Measurements from ENCODE around the gene CARD19. TPM values are rescaled to one million over a fixed set of nuclear protein-coding genes. Genes with fewer than 3 reads are reported as not detected.
"Not testable (repeated sequence)": the region's sequence is repeated elsewhere in the genome, so short reads cannot be mapped to it uniquely, and the experiment has no call there.

The CARD19 gene
- total RNA-seq, 1 donor from 2014 or later, result 36.6 TPM

- ATAC-seq, result no peak
Measured at GRCh38 chr9:93134740-93135444, 38.9 kb downstream of the CARD19 start.

GRCh38 chr9:93136011-93136440, 40.0 kb downstream of the CARD19 start:
- DNase-seq (ENCODE audit: low spot score) (no peak), ATAC-seq (no peak)
- intact Hi-C loops (cut with DNase I), result no loop called here

More at GRCh38 chr9:93134740-93135444, 38.9 kb downstream of the CARD19 start:
- intact Hi-C loops (cut with DNase I), result no loop called here
- DNase-seq (ENCODE audit: low spot score), result no peak

GRCh38 chr9:93137362-93137761, 41.3 kb downstream of the CARD19 start:
- no peak for ATAC-seq
- DNase-seq (ENCODE audit: low spot score), result no peak
- intact Hi-C loops (cut with DNase I), result no loop called here

GRCh38 chr9:93138171-93138764, 42.3 kb downstream of the CARD19 start:
- DNase-seq (ENCODE audit: low spot score) (no peak), ATAC-seq (no peak)
- intact Hi-C loops (cut with DNase I), result no loop called here

GRCh38 chr9:93139365-93140182, 43.6 kb downstream of the CARD19 start:
- DNase-seq (ENCODE audit: low spot score) (no peak), ATAC-seq (no peak)
- intact Hi-C loops (cut with DNase I), result no loop called here

GRCh38 chr9:93141771-93142483, 45.9 kb downstream of the CARD19 start:
- intact Hi-C loops (cut with DNase I), result no loop called here
- DNase-seq (ENCODE audit: low spot score) (no peak), ATAC-seq (peak; percentile 60)

- ATAC-seq (peak; percentile 77), DNase-seq (ENCODE audit: low spot score) (no peak)
- intact Hi-C loops (cut with DNase I), result no loop called here
Measured at GRCh38 chr9:93143830-93144530, 48.0 kb downstream of the CARD19 start.

- DNase-seq (ENCODE audit: low spot score); ATAC-seq; intact Hi-C loops (cut with DNase I): not testable (repeated sequence)
Measured at GRCh38 chr9:93146696-93147095, 50.7 kb downstream of the CARD19 start.

GRCh38 chr9:93147632-93148031, 51.6 kb downstream of the CARD19 start:
- intact Hi-C loops (cut with DNase I), result no loop called here
- no peak for DNase-seq (ENCODE audit: low spot score)
- ATAC-seq, result no peak

- intact Hi-C loops (cut with DNase I), result no loop called here
- ATAC-seq, result no peak
Measured at GRCh38 chr9:93148721-93149120, 52.7 kb downstream of the CARD19 start.

GRCh38 chr9:93149361-93149760, 53.3 kb downstream of the CARD19 start:
- intact Hi-C loops (cut with DNase I), result no loop called here
- DNase-seq (ENCODE audit: low spot score) (no peak), ATAC-seq (no peak)

More at GRCh38 chr9:93148721-93149120, 52.7 kb downstream of the CARD19 start:
- no peak for DNase-seq (ENCODE audit: low spot score)

GRCh38 chr9:93151097-93151784, 55.2 kb downstream of the CARD19 start:
- ATAC-seq (no peak), DNase-seq (ENCODE audit: low spot score) (no peak)
- intact Hi-C loops (cut with DNase I), result no loop called here

- DNase-seq (ENCODE audit: low spot score), result no peak
- ATAC-seq, result no peak
- intact Hi-C loops (cut with DNase I), result no loop called here
Measured at GRCh38 chr9:93154293-93154903, 58.4 kb downstream of the CARD19 start.

GRCh38 chr9:93155716-93156474, 59.9 kb downstream of the CARD19 start:
- intact Hi-C loops (cut with DNase I), result no loop called here
- DNase-seq (ENCODE audit: low spot score) (no peak), ATAC-seq (no peak)

GRCh38 chr9:93156475-93157008, 60.5 kb downstream of the CARD19 start:
- DNase-seq (ENCODE audit: low spot score) (no peak), ATAC-seq (no peak)
- intact Hi-C loops (cut with DNase I), result no loop called here

GRCh38 chr9:93159601-93160471, 63.8 kb downstream of the CARD19 start:
- intact Hi-C loops (cut with DNase I), result loop anchor here (5.0 kb wide), 1 partner anchor 142 kb away; no protein-coding TSS in a partner anchor
- DNase-seq (ENCODE audit: low spot score), result peak; percentile 93
- ATAC-seq, result peak; percentile 99

Data from sciatic nerve (tissue), 2 donors.